H9 (cell line): ENCODE results near the gene ANKS3. TPM values are rescaled to one million over a fixed set of nuclear protein-coding genes. Genes with fewer than 3 reads are reported as not detected.

Source experiments
- DNase-seq: peaks from one replicate; pipeline ENCODE4 v3.0.0-alpha.2; 2017
- H2AFZ ChIP-seq: one replicate; pipeline ENCODE4 v1.6.1; 2013; ENCODE audit warnings: mild to moderate bottlenecking, low read length, control low read depth, moderate library complexity
- H2AK5ac ChIP-seq: 2 replicates; pipeline ENCODE4 v1.6.1; 2013; ENCODE audit warnings: low read length, control low read depth, mixed read lengths; ENCODE audit not compliant: insufficient read length
- H2BK120ac ChIP-seq: one replicate; pipeline ENCODE4 v1.6.1; 2013; ENCODE audit warnings: low read depth, mild to moderate bottlenecking, low read length, control low read depth, inconsistent platforms; ENCODE audit not compliant: poor library complexity, severe bottlenecking
- H2BK12ac ChIP-seq: 2 replicates; pipeline ENCODE4 v1.6.1; 2013; ENCODE audit warnings: low read length, control low read depth, mixed read lengths, low read depth; ENCODE audit not compliant: insufficient read length
- H2BK15ac ChIP-seq: 2 replicates; pipeline ENCODE4 v1.6.1; 2013; ENCODE audit warnings: low read depth, low read length, control low read depth
- H2BK20ac ChIP-seq: one replicate; pipeline ENCODE4 v1.6.1; 2013; ENCODE audit warnings: low read depth, mild to moderate bottlenecking, low read length, control low read depth, inconsistent platforms; ENCODE audit not compliant: poor library complexity, severe bottlenecking
- H2BK5ac ChIP-seq: 2 replicates; pipeline ENCODE4 v1.6.1; 2013; ENCODE audit warnings: low read length, control low read depth, mixed read lengths; ENCODE audit not compliant: insufficient read length
- H3K14ac ChIP-seq: 2 replicates; pipeline ENCODE4 v1.6.1; 2013; ENCODE audit warnings: low read length, control low read depth; ENCODE audit not compliant: insufficient read depth
- H3K18ac ChIP-seq: 2 replicates; pipeline ENCODE4 v1.6.1; 2013; ENCODE audit warnings: low read depth, mild to moderate bottlenecking, mixed read lengths, low read length, control low read depth; ENCODE audit not compliant: insufficient read length
- H3K23ac ChIP-seq: 2 replicates; pipeline ENCODE4 v1.6.1; 2013; ENCODE audit warnings: low read length, control low read depth, mixed read lengths, low read depth; ENCODE audit not compliant: insufficient read length
- H3K23me2 ChIP-seq: 2 replicates; pipeline ENCODE4 v1.6.1; 2013; ENCODE audit warnings: low read depth, mild to moderate bottlenecking, mixed read lengths, low read length, control low read depth; ENCODE audit not compliant: insufficient read length, poor library complexity, severe bottlenecking
- H3K27ac ChIP-seq: 2 replicates; pipeline ENCODE4 v1.5.1; 2013; ENCODE audit warnings: low read length, control low read depth, mixed read lengths, low read depth; ENCODE audit not compliant: insufficient read length
- H3K27me3 ChIP-seq: 2 replicates; pipeline ENCODE4 v1.6.1; 2013; ENCODE audit warnings: low read length, control low read depth, inconsistent platforms; ENCODE audit not compliant: insufficient read depth
- H3K4ac ChIP-seq: 2 replicates; pipeline ENCODE4 v1.6.1; 2013; ENCODE audit warnings: low read depth, mild to moderate bottlenecking, control low read depth, inconsistent platforms, low read length, moderate library complexity
- H3K4me1 ChIP-seq: 2 replicates; pipeline ENCODE4 v1.6.1; 2013; ENCODE audit warnings: low read length, control low read depth, inconsistent platforms; ENCODE audit not compliant: insufficient read depth
- H3K4me2 ChIP-seq: 2 replicates; pipeline ENCODE4 v1.6.1; 2013; ENCODE audit warnings: low read length, control low read depth, mixed read lengths; ENCODE audit not compliant: insufficient read length, insufficient read depth
- H3K56ac ChIP-seq: 2 replicates; pipeline ENCODE4 v1.6.1; 2013; ENCODE audit warnings: low read depth, mild to moderate bottlenecking, mixed read lengths, low read length, control low read depth; ENCODE audit not compliant: insufficient read length
- H3K79me1 ChIP-seq: 2 replicates; pipeline ENCODE4 v1.6.1; 2013; ENCODE audit warnings: low read depth, mild to moderate bottlenecking, moderate library complexity, low read length, control low read depth, inconsistent platforms; ENCODE audit not compliant: insufficient read depth, poor library complexity, severe bottlenecking
- H3K79me2 ChIP-seq: 2 replicates; pipeline ENCODE4 v1.6.1; 2013; ENCODE audit warnings: low read length, control low read depth, inconsistent platforms; ENCODE audit not compliant: insufficient read depth
- H3K9ac ChIP-seq: 2 replicates; pipeline ENCODE4 v1.6.1; 2013; ENCODE audit warnings: low read length, control low read depth, mixed read lengths; ENCODE audit not compliant: insufficient read length; ENCODE audit errors: extremely low read depth
- H3K9me3 ChIP-seq: one replicate; pipeline ENCODE4 v1.6.1; 2013; ENCODE audit warnings: low read depth, low read length, inconsistent platforms; ENCODE audit not compliant: control insufficient read depth
- H3T11ph ChIP-seq: one replicate; pipeline ENCODE4 v1.6.1; 2013; ENCODE audit warnings: mild to moderate bottlenecking, low read length, control low read depth, inconsistent platforms
- H4K20me1 ChIP-seq: one replicate; pipeline ENCODE4 v1.6.1; 2013; ENCODE audit not compliant: control insufficient read depth, insufficient read length, insufficient read depth
- H4K5ac ChIP-seq: 2 replicates; pipeline ENCODE4 v1.6.1; 2013; ENCODE audit warnings: low read depth, mild to moderate bottlenecking, mixed read lengths, low read length, control low read depth; ENCODE audit not compliant: insufficient read length
- H4K8ac ChIP-seq: replicated peaks from 2 replicates; pipeline ENCODE4 v1.6.1; 2013; ENCODE audit warnings: low read length, control low read depth, mixed read lengths, low read depth; ENCODE audit not compliant: insufficient read length
- H4K91ac ChIP-seq: 2 replicates; pipeline ENCODE4 v1.6.1; 2013; ENCODE audit warnings: low read depth, mild to moderate bottlenecking, moderate library complexity, mixed read lengths, low read length, control low read depth; ENCODE audit not compliant: insufficient read length
- H3K27ac Mint-ChIP-seq, 3 experiments: 2 replicates in 2 of 3; 3 replicates in 1 of 3; pipeline ENCODE4 v1.8.0; 2020 to 2021; ENCODE audit warnings: mixed read lengths in 3 of 3, mild to moderate bottlenecking in 1 of 3, moderate library complexity in 1 of 3
- H3K27me3 Mint-ChIP-seq: 2 replicates; pipeline ENCODE4 v1.8.0; 2021; ENCODE audit warnings: low read depth, mild to moderate bottlenecking, moderate library complexity, mixed read lengths
- H3K36me3 Mint-ChIP-seq, 3 experiments: 2 replicates in 2 of 3; 3 replicates in 1 of 3; pipeline ENCODE4 v1.8.0; 2020 to 2021; ENCODE audit warnings: low read depth in 3 of 3, mixed read lengths in 3 of 3; ENCODE audit not compliant: insufficient read depth in 1 of 3
- H3K4me1 Mint-ChIP-seq, 2 experiments: 2 replicates each; pipeline ENCODE4 v1.8.0; 2020; ENCODE audit warnings: mixed read lengths in 2 of 2
- H3K4me3 Mint-ChIP-seq, 2 experiments: 2 replicates in 1 of 2; 3 replicates in 1 of 2; pipeline ENCODE4 v1.8.0; 2020 to 2021; ENCODE audit warnings: mild to moderate bottlenecking in 2 of 2, mixed read lengths in 2 of 2, moderate library complexity in 1 of 2
- H3K9me3 Mint-ChIP-seq, 2 experiments: 2 replicates in 1 of 2; 3 replicates in 1 of 2; pipeline ENCODE4 v1.8.0; 2020; ENCODE audit warnings: mild to moderate bottlenecking in 2 of 2, mixed read lengths in 2 of 2, moderate library complexity in 1 of 2
- CTCF ChIP-seq: fragments of 200-600 bp; sonication (generic); conservative IDR thresholded peaks from 3 replicates; pipeline ENCODE4 v1.8.0; 2021; ENCODE audit warnings: antibody characterized with exemption, mild to moderate bottlenecking
- whole genome bisulfite sequencing: extraction: QIAGEN DNeasy Blood & Tissue Kit; methylation state at CpG from one replicate; pipeline ENCODE4 v1.1.7; 2013; ENCODE audit warnings: missing lambda C conversion rate, low lambda C conversion rate, mixed read lengths; ENCODE audit not compliant: insufficient read length; ENCODE audit errors: extremely low coverage; 5-methylcytosine and 5-hydroxymethylcytosine counted together
- total RNA-seq: library from RNA; stranded (reverse); gene quantifications from 2 replicates; pipeline ENCODE4 v1.2.1, GENCODE V29; 2021

Gene ANKS3
- total RNA-seq, 1 experiment from 2014 or later: 32.0 TPM

GRCh38 chr16:4783251-4783950 is 49.3 kb upstream of the ANKS3 start:
- no peaks in the 10 kb centered on the region for H3K79me2 ChIP-seq
- H3K23ac ChIP-seq: no peak overlapping the region
- no peak overlapping the region for H3K18ac ChIP-seq
- no peak for TF ChIP-seq CTCF
- H3K9me3 ChIP-seq: no peaks in the 10 kb centered on the region
- no peak overlapping the region for H3K4me3 Mint-ChIP-seq
- no CpG with 5 or more reads among the region's 25 CpGs for WGBS
- H3K56ac ChIP-seq: no peak overlapping the region
- no peak overlapping the region for H3K27ac Mint-ChIP-seq
- no peak overlapping the region for H4K91ac ChIP-seq
- no peak overlapping the region for H4K5ac ChIP-seq
- H3K27me3 ChIP-seq: no peaks in the 10 kb centered on the region; the same call in 1 of the 2 replicates
- no peak overlapping the region for H4K8ac ChIP-seq
- H2BK20ac ChIP-seq: no peak overlapping the region
- peaks cover 10 to 19% of the 10 kb centered on the region in 2 experiments for H3K4me1 Mint-ChIP-seq
- no peaks in the 10 kb centered on the region; the same call in 1 of the 2 replicates for H3K27me3 Mint-ChIP-seq
- no peaks in the 10 kb centered on the region for H3K36me3 Mint-ChIP-seq
- H3K23me2 ChIP-seq: no peaks in the 10 kb centered on the region
- H3K9ac ChIP-seq: no peak overlapping the region
- H2BK120ac ChIP-seq: no peak overlapping the region
- no peak overlapping the region for H2BK15ac ChIP-seq
- no peak overlapping the region for H2BK12ac ChIP-seq
- H3T11ph ChIP-seq: no peak overlapping the region
- H2AFZ ChIP-seq: no peak overlapping the region
- H2BK5ac ChIP-seq: no peak overlapping the region
- no peak overlapping the region for H3K4me2 ChIP-seq
- H3K27ac ChIP-seq: no peak overlapping the region
- no peaks in the 10 kb centered on the region; a peak in 2 of 5 replicates for H3K9me3 Mint-ChIP-seq
- no peak for DNase-seq
- no peaks in the 10 kb centered on the region for H4K20me1 ChIP-seq
- no peak overlapping the region for H3K14ac ChIP-seq
- no peak overlapping the region for H2AK5ac ChIP-seq
- H3K4ac ChIP-seq: no peak overlapping the region
- H3K4me1 ChIP-seq: peaks cover 3% of the 10 kb centered on the region; the same call in 1 of the 2 replicates
- no peaks in the 10 kb centered on the region for H3K79me1 ChIP-seq
